ENCODE measurements around the gene YPEL2.

YPEL2 gene

GRCh38 chr17:59400858-59401257 is 69.4 kb downstream of the YPEL2 start:
- peaks cover 32 to 78% (median 60%) of the 10 kb centered on the region in 3 donors for H3K36me3 ChIP-seq

GRCh38 chr17:59401274-59401673 is 69.8 kb downstream of the YPEL2 start:
- no peak for TF ChIP-seq CTCF (IDR thresholded peaks at IDR 0.05)
- intact Hi-C loops (cut with DNase I; ENCODE audit: low total_unique reads), result no loop called here
- Histone ChIP-seq H3K4me1 (peaks cover 0 to 37% (median 9%) of the 10 kb centered on the region in 4 donors), H3K27ac (peak overlapping the region in 1 of 2 donors; percentile 15), H3K9me3 (no peaks in the 10 kb centered on the region), H3K4me3 (no peak overlapping the region), H3K36me3 (peaks cover 32 to 79% (median 56%) of the 10 kb centered on the region in 3 donors), H3K27me3 (no peaks in the 10 kb centered on the region)
- DNase-seq, result no peak

More at GRCh38 chr17:59400858-59401257, 69.4 kb downstream of the YPEL2 start:
- no peak overlapping the region for H3K4me3 ChIP-seq
- peak overlapping the region in 1 of 2 donors; percentile 10 for H3K27ac ChIP-seq
- no peaks in the 10 kb centered on the region for H3K9me3 ChIP-seq
- peaks cover 0 to 32% (median 5%) of the 10 kb centered on the region in 4 donors for H3K4me1 ChIP-seq
- no peaks in the 10 kb centered on the region for H3K27me3 ChIP-seq
- intact Hi-C loops (cut with DNase I; ENCODE audit: low total_unique reads), result no loop called here
- no peak for DNase-seq
- no peak for TF ChIP-seq CTCF (IDR thresholded peaks at IDR 0.05)

- intact Hi-C loops (cut with DNase I; ENCODE audit: low total_unique reads), result no loop called here
- no peak for DNase-seq
- H3K27me3 ChIP-seq, result no peaks in the 10 kb centered on the region
These were observed 70.3 kb downstream of the YPEL2 start for GRCh38 chr17:59401725-59402124.

GRCh38 chr17:59402760-59403159 is 71.3 kb downstream of the YPEL2 start:
- Histone ChIP-seq H3K4me1 (peaks cover 0 to 50% (median 23%) of the 10 kb centered on the region in 4 donors), H3K9me3 (no peaks in the 10 kb centered on the region), H3K4me3 (no peak overlapping the region), H3K27ac (no peak overlapping the region), H3K27me3 (no peaks in the 10 kb centered on the region), H3K36me3 (peaks cover 19 to 66% (median 41%) of the 10 kb centered on the region in 3 donors)
- DNase-seq, result no peak
- no peak for TF ChIP-seq CTCF (IDR thresholded peaks at IDR 0.05)
- intact Hi-C loops (cut with DNase I; ENCODE audit: low total_unique reads), result no loop called here

More at GRCh38 chr17:59401725-59402124, 70.3 kb downstream of the YPEL2 start:
- H3K27ac ChIP-seq, result peak overlapping the region in 1 of 2 donors; percentile 15
- H3K4me3 ChIP-seq, result no peak overlapping the region
- TF ChIP-seq CTCF (IDR thresholded peaks at IDR 0.05), result no peak
- H3K4me1 ChIP-seq, result peaks cover 0 to 41% (median 14%) of the 10 kb centered on the region in 4 donors
- peaks cover 29 to 76% (median 51%) of the 10 kb centered on the region in 3 donors for H3K36me3 ChIP-seq
- H3K9me3 ChIP-seq, result no peaks in the 10 kb centered on the region

- H3K36me3 ChIP-seq, result peaks cover 8 to 49% (median 30%) of the 10 kb centered on the region in 3 donors
- H3K27ac ChIP-seq, result no peak overlapping the region
- DNase-seq, result no peak
- H3K9me3 ChIP-seq, result no peaks in the 10 kb centered on the region
- intact Hi-C loops (cut with DNase I; ENCODE audit: low total_unique reads), result no loop called here
- H3K27me3 ChIP-seq, result no peaks in the 10 kb centered on the region
- no peak for TF ChIP-seq CTCF (IDR thresholded peaks at IDR 0.05)
- peaks cover 0 to 45% (median 21%) of the 10 kb centered on the region in 4 donors for H3K4me1 ChIP-seq
- H3K4me3 ChIP-seq, result no peak overlapping the region
These were observed 73.0 kb downstream of the YPEL2 start for GRCh38 chr17:59404471-59404870.

Measured in tibial artery (tissue), 4 donors.